WTC11 (cell line): ENCODE results near the gene GRK1. TPM values are rescaled to one million over a fixed set of nuclear protein-coding genes. Genes with fewer than 3 reads are reported as not detected.

ENCODE experiments used
- ATAC-seq: fragments of 200-7000 bp; cut with Tn5 transposase; 2 replicates; pipeline ENCODE4 v1.10.0; 2021; ENCODE audit warnings: mild to moderate bottlenecking, moderate library complexity
- CTCF ChIA-PET: fragments of 300-600 bp; sonication (Branson Sonifier 250); formaldehyde crosslinking; loops from one replicate; lab custom pipeline; 2021; ENCODE audit warnings: antibody characterized with exemption; lab: Charles Lee
- POLR2A ChIA-PET: fragments of 350-600 bp; sonication (Branson Sonifier 250); formaldehyde crosslinking; loops from one replicate; lab custom pipeline; 2021; ENCODE audit warnings: antibody characterized with exemption; lab: Charles Lee
- DNase-seq: peaks from one replicate; pipeline ENCODE4 v3.0.0; 2021; ENCODE audit warnings: low spot score
- H3K27ac Mint-ChIP-seq: 2 replicates; pipeline ENCODE4 v1.8.0; 2021; ENCODE audit warnings: mixed read lengths
- H3K27me3 Mint-ChIP-seq: 2 replicates; pipeline ENCODE4 v1.8.0; 2021; ENCODE audit warnings: low read depth, mild to moderate bottlenecking, moderate library complexity, mixed read lengths
- H3K36me3 Mint-ChIP-seq: 2 replicates; pipeline ENCODE4 v1.8.0; 2021; ENCODE audit warnings: mixed read lengths
- H3K4me1 Mint-ChIP-seq: 2 replicates; pipeline ENCODE4 v1.8.0; 2022; ENCODE audit warnings: mixed read lengths
- H3K4me3 Mint-ChIP-seq: 2 replicates; pipeline ENCODE4 v1.8.0; 2021; ENCODE audit warnings: mild to moderate bottlenecking, moderate library complexity, mixed read lengths
- H3K9me3 Mint-ChIP-seq: 2 replicates; pipeline ENCODE4 v1.8.0; 2021; ENCODE audit warnings: mixed read lengths
- ESRRA ChIP-seq: sonication (generic); formaldehyde crosslinking; IDR thresholded peaks from 2 replicates; pipeline ENCODE4 v1.8.1; 2022; ENCODE audit warnings: mild to moderate bottlenecking, missing genetic modification reagents, borderline replicate concordance
- ETV6 ChIP-seq: sonication (generic); formaldehyde crosslinking; IDR thresholded peaks from 2 replicates; pipeline ENCODE4 v1.8.1; 2022; ENCODE audit warnings: mild to moderate bottlenecking, missing genetic modification reagents
- GTF2I ChIP-seq: fragments of 250-450 bp; sonication (Bioruptor Pico); conservative IDR thresholded peaks from 2 replicates; pipeline ENCODE4 v1.4.0; 2021; ENCODE audit warnings: mild to moderate bottlenecking
- IRF2 ChIP-seq: sonication (generic); formaldehyde crosslinking; IDR thresholded peaks from 2 replicates; pipeline ENCODE4 v1.8.0; 2022; ENCODE audit warnings: low read depth, missing genetic modification reagents, borderline replicate concordance
- NFATC4 ChIP-seq: fragments of 250-450 bp; sonication (Bioruptor Pico); IDR thresholded peaks from 2 replicates; pipeline ENCODE4 v1.9.0; 2021; ENCODE audit warnings: mild to moderate bottlenecking
- NR2C2 ChIP-seq: sonication (generic); formaldehyde crosslinking; IDR thresholded peaks from 2 replicates; pipeline ENCODE4 v1.8.0; 2022; ENCODE audit warnings: mild to moderate bottlenecking, missing genetic modification reagents
- SMAD3 ChIP-seq: sonication (generic); formaldehyde crosslinking; IDR thresholded peaks from 2 replicates; pipeline ENCODE4 v1.8.0; 2022; ENCODE audit warnings: missing genetic modification reagents, mild to moderate bottlenecking, borderline replicate concordance
- SP1 ChIP-seq: sonication (generic); formaldehyde crosslinking; conservative IDR thresholded peaks from 2 replicates; pipeline ENCODE4 v1.8.1; 2022; ENCODE audit warnings: missing genetic modification reagents
- TP53 ChIP-seq: sonication (generic); formaldehyde crosslinking; IDR thresholded peaks from 2 replicates; pipeline ENCODE4 v1.8.1; 2023; ENCODE audit warnings: mild to moderate bottlenecking, missing genetic modification reagents
- ZBTB21 ChIP-seq: sonication (generic); formaldehyde crosslinking; IDR thresholded peaks from 2 replicates; pipeline ENCODE4 v1.8.1; 2023; ENCODE audit warnings: mild to moderate bottlenecking, missing genetic modification reagents, borderline replicate concordance
- ZNF121 ChIP-seq: sonication (generic); formaldehyde crosslinking; IDR thresholded peaks from 2 replicates; pipeline ENCODE4 v1.8.0; 2023; ENCODE audit warnings: missing genetic modification reagents
- ZNF138 ChIP-seq: sonication (generic); formaldehyde crosslinking; conservative IDR thresholded peaks from 2 replicates; pipeline ENCODE4 v1.8.1; 2022; ENCODE audit warnings: mild to moderate bottlenecking, moderate library complexity, missing genetic modification reagents
- ZNF232 ChIP-seq: sonication (generic); formaldehyde crosslinking; IDR thresholded peaks from 2 replicates; pipeline ENCODE4 v1.8.0; 2022; ENCODE audit warnings: mild to moderate bottlenecking, missing genetic modification reagents
- ZNF317 ChIP-seq: sonication (generic); formaldehyde crosslinking; IDR thresholded peaks from 2 replicates; pipeline ENCODE4 v1.8.1; 2023; ENCODE audit warnings: low read depth, mild to moderate bottlenecking, moderate library complexity, missing genetic modification reagents, borderline replicate concordance
- total RNA-seq: library from RNA; stranded (reverse); gene quantifications from 3 replicates; pipeline ENCODE4 v1.2.3, GENCODE V29; 2021
- TF ChIP-seq, protein P1 (sequence below): sonication (generic); formaldehyde crosslinking; IDR thresholded peaks from 2 replicates; pipeline ENCODE4 v1.8.1; 2022; ENCODE audit warnings: mild to moderate bottlenecking, missing genetic modification reagents, moderate library complexity, borderline replicate concordance
- TF ChIP-seq, protein P2 (sequence below): fragments of 250-450 bp; sonication (Bioruptor Pico); IDR thresholded peaks from 2 replicates; pipeline ENCODE4 v1.9.0; 2021; ENCODE audit warnings: mild to moderate bottlenecking
- TF ChIP-seq, protein P3 (sequence below): sonication (generic); formaldehyde crosslinking; IDR thresholded peaks from 2 replicates; pipeline ENCODE4 v1.8.1; 2022; ENCODE audit warnings: low read depth, missing genetic modification reagents, borderline replicate concordance
- TF ChIP-seq, protein P4 (sequence below): sonication (generic); formaldehyde crosslinking; IDR thresholded peaks from 2 replicates; pipeline ENCODE4 v1.8.1; 2022; ENCODE audit warnings: missing genetic modification reagents, borderline replicate concordance
- TF ChIP-seq, protein P5 (sequence below): sonication (generic); formaldehyde crosslinking; IDR thresholded peaks from 2 replicates; pipeline ENCODE4 v1.8.0; 2023; ENCODE audit warnings: mild to moderate bottlenecking, missing genetic modification reagents
- TF ChIP-seq, protein P6 (sequence below): fragments of 250-450 bp; sonication (Bioruptor Pico); IDR thresholded peaks from 2 replicates; pipeline ENCODE4 v1.9.0; 2021; ENCODE audit warnings: moderate library complexity, mild to moderate bottlenecking, inconsistent platforms, borderline replicate concordance

The GRK1 gene
- total RNA-seq, 1 experiment from 2014 or later, result 0.17 TPM

DNA sequence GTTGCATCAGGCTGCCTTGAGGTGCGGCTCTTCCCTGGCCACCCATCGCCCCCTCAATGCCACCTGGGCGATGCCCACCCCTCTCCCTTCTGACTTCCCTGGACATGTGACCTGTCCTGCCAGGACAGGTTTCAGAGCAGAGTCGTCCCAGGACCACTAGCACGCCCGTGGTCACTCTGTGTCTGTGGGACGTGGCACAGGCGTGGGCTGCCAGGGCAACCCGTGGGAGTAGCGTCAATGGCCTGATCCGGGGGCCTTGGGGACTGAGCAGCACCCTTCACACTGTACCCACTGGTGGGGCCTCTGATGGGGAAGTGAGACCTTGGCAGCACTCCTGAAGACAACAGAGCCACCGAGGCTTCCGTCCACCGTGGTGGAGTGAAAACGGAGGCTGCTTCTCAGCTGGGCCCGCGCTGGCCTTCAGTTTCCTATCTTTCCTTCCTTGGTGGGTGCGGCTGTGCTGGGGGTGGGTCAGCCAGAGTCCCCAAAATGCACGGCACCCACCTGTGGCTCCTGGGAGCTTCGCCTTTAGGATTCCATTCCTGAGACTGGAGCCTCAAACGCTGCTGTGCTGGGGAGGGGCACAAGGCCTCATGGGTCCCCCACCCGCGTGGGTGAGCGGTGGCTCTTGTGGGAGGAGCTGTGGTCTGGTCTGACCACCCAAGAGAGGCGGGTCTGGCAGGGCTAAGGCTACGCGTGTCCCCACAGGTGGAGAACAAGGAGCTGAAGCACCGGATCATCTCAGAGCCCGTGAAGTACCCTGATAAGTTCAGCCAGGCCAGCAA is 65.3 kb downstream of the GRK1 start:
- Mint-ChIP-seq H3K9me3 (peaks cover 11% of the 10 kb centered on the region), H3K27ac (no peak overlapping the region), H3K4me1 (no peaks in the 10 kb centered on the region), H3K4me3 (no peak overlapping the region), H3K27me3 (peaks cover 24% of the 10 kb centered on the region), H3K36me3 (peaks cover 2% of the 10 kb centered on the region; the same call in 1 of the 2 replicates)
- ChIA-PET POLR2A (no interaction called here), CTCF (interaction anchor here (0.9 to 1.1 kb wide), 2 partner anchors 27 to 71 kb away, joined by 3 read pairs; partner anchors contain the start of gene TMEM255B)
- no peak for ATAC-seq
- DNase-seq, result no peak
- no peak for TF ChIP-seq SMAD3
- no peak for TF ChIP-seq ZNF121 (CRISPR knock-in tag)
- TF ChIP-seq ZNF317 (CRISPR knock-in tag), result no peak
- TF ChIP-seq, protein P1, sequence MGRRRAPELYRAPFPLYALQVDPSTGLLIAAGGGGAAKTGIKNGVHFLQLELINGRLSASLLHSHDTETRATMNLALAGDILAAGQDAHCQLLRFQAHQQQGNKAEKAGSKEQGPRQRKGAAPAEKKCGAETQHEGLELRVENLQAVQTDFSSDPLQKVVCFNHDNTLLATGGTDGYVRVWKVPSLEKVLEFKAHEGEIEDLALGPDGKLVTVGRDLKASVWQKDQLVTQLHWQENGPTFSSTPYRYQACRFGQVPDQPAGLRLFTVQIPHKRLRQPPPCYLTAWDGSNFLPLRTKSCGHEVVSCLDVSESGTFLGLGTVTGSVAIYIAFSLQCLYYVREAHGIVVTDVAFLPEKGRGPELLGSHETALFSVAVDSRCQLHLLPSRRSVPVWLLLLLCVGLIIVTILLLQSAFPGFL (CRISPR knock-in tag), result no peak
- no peak for TF ChIP-seq NR2C2
- TF ChIP-seq, protein P2, sequence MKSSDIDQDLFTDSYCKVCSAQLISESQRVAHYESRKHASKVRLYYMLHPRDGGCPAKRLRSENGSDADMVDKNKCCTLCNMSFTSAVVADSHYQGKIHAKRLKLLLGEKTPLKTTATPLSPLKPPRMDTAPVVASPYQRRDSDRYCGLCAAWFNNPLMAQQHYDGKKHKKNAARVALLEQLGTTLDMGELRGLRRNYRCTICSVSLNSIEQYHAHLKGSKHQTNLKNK (CRISPR knock-in tag), result no peak
- TF ChIP-seq ETV6 (CRISPR knock-in tag), result no peak
- no peak for TF ChIP-seq ZNF232 (CRISPR knock-in tag)
- TF ChIP-seq IRF2, result no peak
- no peak for TF ChIP-seq TP53 (CRISPR knock-in tag)
- TF ChIP-seq ZNF138, result no peak
- TF ChIP-seq, protein P3, sequence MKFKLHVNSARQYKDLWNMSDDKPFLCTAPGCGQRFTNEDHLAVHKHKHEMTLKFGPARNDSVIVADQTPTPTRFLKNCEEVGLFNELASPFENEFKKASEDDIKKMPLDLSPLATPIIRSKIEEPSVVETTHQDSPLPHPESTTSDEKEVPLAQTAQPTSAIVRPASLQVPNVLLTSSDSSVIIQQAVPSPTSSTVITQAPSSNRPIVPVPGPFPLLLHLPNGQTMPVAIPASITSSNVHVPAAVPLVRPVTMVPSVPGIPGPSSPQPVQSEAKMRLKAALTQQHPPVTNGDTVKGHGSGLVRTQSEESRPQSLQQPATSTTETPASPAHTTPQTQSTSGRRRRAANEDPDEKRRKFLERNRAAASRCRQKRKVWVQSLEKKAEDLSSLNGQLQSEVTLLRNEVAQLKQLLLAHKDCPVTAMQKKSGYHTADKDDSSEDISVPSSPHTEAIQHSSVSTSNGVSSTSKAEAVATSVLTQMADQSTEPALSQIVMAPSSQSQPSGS, result no peak
- no peak for TF ChIP-seq SP1 (CRISPR knock-in tag)
- TF ChIP-seq, protein P4, sequence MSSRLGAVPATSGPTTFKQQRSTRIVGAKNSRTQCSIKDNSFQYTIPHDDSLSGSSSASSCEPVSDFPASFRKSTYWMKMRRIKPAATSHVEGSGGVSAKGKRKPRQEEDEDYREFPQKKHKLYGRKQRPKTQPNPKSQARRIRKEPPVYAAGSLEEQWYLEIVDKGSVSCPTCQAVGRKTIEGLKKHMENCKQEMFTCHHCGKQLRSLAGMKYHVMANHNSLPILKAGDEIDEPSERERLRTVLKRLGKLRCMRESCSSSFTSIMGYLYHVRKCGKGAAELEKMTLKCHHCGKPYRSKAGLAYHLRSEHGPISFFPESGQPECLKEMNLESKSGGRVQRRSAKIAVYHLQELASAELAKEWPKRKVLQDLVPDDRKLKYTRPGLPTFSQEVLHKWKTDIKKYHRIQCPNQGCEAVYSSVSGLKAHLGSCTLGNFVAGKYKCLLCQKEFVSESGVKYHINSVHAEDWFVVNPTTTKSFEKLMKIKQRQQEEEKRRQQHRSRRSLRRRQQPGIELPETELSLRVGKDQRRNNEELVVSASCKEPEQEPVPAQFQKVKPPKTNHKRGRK (CRISPR knock-in tag), result no peak
- no peak for TF ChIP-seq GTF2I (CRISPR knock-in tag)
- no peak for TF ChIP-seq ESRRA (CRISPR knock-in tag)

DNA sequence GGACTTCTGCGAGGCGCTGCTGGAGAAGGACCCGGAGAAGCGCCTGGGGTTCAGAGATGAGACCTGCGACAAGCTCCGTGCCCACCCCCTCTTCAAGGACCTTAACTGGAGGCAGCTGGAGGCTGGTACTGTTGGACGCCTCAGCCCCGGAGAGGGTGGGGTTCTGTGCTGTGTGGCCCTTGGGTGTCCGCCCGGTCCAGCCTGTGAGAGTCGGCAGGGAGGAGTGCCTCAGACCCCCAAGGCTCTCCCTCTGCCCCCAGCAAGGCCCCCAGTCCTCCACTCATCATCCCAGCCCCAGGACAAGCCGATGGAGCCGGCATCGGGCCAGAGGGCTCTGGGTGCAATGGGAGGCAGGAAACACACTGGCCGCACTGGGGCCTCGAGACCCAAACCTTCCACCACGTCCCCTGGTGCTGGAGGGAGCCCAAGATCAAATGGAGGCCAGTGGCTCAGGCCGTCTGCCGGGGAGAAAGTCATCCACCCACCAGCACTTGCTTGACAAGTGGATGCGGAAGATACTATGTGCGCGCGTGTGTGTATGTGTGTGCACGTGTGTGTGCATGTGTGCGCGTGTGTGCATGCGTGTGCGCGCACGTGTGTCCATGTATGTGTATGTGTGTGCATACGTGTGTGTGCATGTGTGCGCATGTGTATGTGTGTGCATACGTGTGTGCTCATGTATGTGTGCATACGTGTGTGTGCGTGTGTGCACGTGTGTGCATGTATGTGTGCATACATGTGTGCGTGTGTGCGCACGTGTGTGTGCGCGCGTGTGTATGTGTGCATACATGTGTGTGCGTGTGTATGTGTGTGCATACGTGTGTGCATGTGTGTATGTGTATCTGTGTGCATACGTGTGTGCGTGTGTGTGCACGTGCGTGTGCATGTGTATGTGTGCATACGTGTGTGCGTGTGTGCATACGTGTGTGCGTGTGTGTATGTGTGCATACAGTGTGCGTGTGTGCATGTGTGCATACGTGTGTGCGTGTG is 66.2 kb downstream of the GRK1 start:
- ChIA-PET CTCF (no interaction called here), POLR2A (no interaction called here)
- H3K9me3 Mint-ChIP-seq, result peaks cover 11% of the 10 kb centered on the region
- DNase-seq (no peak), ATAC-seq (no peak)
- peaks cover 2% of the 10 kb centered on the region; the same call in 1 of the 2 replicates for H3K36me3 Mint-ChIP-seq
- H3K27ac Mint-ChIP-seq, result no peak overlapping the region
- no peaks in the 10 kb centered on the region for H3K4me1 Mint-ChIP-seq
- H3K4me3 Mint-ChIP-seq, result no peak overlapping the region
- peaks cover 24% of the 10 kb centered on the region for H3K27me3 Mint-ChIP-seq
- TF ChIP-seq, protein P5, sequence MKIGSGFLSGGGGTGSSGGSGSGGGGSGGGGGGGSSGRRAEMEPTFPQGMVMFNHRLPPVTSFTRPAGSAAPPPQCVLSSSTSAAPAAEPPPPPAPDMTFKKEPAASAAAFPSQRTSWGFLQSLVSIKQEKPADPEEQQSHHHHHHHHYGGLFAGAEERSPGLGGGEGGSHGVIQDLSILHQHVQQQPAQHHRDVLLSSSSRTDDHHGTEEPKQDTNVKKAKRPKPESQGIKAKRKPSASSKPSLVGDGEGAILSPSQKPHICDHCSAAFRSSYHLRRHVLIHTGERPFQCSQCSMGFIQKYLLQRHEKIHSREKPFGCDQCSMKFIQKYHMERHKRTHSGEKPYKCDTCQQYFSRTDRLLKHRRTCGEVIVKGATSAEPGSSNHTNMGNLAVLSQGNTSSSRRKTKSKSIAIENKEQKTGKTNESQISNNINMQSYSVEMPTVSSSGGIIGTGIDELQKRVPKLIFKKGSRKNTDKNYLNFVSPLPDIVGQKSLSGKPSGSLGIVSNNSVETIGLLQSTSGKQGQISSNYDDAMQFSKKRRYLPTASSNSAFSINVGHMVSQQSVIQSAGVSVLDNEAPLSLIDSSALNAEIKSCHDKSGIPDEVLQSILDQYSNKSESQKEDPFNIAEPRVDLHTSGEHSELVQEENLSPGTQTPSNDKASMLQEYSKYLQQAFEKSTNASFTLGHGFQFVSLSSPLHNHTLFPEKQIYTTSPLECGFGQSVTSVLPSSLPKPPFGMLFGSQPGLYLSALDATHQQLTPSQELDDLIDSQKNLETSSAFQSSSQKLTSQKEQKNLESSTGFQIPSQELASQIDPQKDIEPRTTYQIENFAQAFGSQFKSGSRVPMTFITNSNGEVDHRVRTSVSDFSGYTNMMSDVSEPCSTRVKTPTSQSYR (CRISPR knock-in tag), result no peak
- TF ChIP-seq NFATC4 (CRISPR knock-in tag), result no peak
- TF ChIP-seq, protein P6, sequence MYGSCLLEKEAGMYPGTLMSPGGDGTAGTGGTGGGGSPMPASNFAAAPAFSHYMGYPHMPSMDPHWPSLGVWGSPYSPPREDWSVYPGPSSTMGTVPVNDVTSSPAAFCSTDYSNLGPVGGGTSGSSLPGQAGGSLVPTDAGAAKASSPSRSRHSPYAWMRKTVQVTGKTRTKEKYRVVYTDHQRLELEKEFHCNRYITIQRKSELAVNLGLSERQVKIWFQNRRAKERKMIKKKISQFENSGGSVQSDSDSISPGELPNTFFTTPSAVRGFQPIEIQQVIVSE (CRISPR knock-in tag), result no peak
- TF ChIP-seq ZBTB21 (CRISPR knock-in tag), result peak; percentile 39; the same call in 1 of the 2 replicates
